Uterus (tissue), 4 donors: ENCODE results near the gene ARMH3. TPM values are rescaled to one million over a fixed set of nuclear protein-coding genes. Genes with fewer than 3 reads are reported as not detected.

ENCODE experiments used
- DNase-seq, 2 donors: peaks; one replicate each; pipeline ENCODE4 v3.0.0-alpha.2; 2019 to 2020
- H3K27ac ChIP-seq, 2 donors: fragments of 200-600 bp; sonication (generic); 1 replicate in 1 of 2; 2 replicates in 1 of 2; pipeline ENCODE4 v1.5.1; 2016 to 2018
- H3K27me3 ChIP-seq, 2 donors: fragments of 200-600 bp; sonication (generic); one replicate each; pipeline ENCODE4 v1.5.1; 2018 to 2019; ENCODE audit warnings: control low read depth in 1 of 2
- H3K36me3 ChIP-seq, 2 donors: fragments of 200-600 bp; sonication (generic); one replicate each; pipeline ENCODE4 v1.5.1; 2019; ENCODE audit warnings: control low read depth in 1 of 2
- H3K4me1 ChIP-seq, 2 donors: fragments of 200-600 bp; sonication (generic); one replicate each; pipeline ENCODE4 v1.5.1; 2018 to 2019; ENCODE audit warnings: control low read depth in 1 of 2
- H3K4me3 ChIP-seq, 2 donors: fragments of 200-600 bp; sonication (generic); 1 replicate in 1 of 2; 2 replicates in 1 of 2; pipeline ENCODE4 v1.5.1; 2018 to 2019; ENCODE audit warnings: mild to moderate bottlenecking in 1 of 2
- H3K9me3 ChIP-seq, 2 donors: fragments of 200-600 bp; sonication (generic); one replicate each; pipeline ENCODE4 v1.5.1; 2019; ENCODE audit warnings: control low read depth in 1 of 2
- POLR2A ChIP-seq, 2 donors: fragments of 450-650 bp; IDR thresholded peaks; one replicate each; pipeline ENCODE4 v1.6.1; 2016; ENCODE audit warnings: antibody characterized with exemption in 2 of 2, mild to moderate bottlenecking in 1 of 2, moderate library complexity in 1 of 2
- intact Hi-C: fragments of 100-400 bp; cut with DNase I; formaldehyde crosslinking; loops from one replicate; pipeline ENCODE4 v1.15.1; 2023; ENCODE audit warnings: low total_unique reads
- total RNA-seq, 4 donors: library from RNA; depleted of rRNA in 3 of 4; stranded (reverse); fragments of >200 nt in 3 of 4; gene quantifications; one replicate each; pipeline versions ENCODE4 v1.1.0 to v1.2.4, GENCODE V29; 2014 to 2023
- TF ChIP-seq, protein P1 (sequence below), 4 experiments: fragments of 200-600 bp in 2 of 4; fragments of 450-650 bp in 2 of 4; sonication (generic) in 2 of 4; IDR thresholded peaks; one replicate each; pipeline ENCODE4 v1.5.1; 2016 to 2019; ENCODE audit warnings: antibody characterized with exemption in 4 of 4, mild to moderate bottlenecking in 2 of 4, moderate library complexity in 1 of 4
- donor health status: DM: yes; HTN: yes; CAD: no.

Gene ARMH3
- total RNA-seq, 4 donors from 2014 or later = 10.6 to 29.8 (median 20.9) TPM

GRCh38 chr10:101941871-101942270, 114.1 kb downstream of the ARMH3 start:
- no peak for TF ChIP-seq POLR2A (IDR thresholded peaks at IDR 0.05)
- TF ChIP-seq, protein P1, sequence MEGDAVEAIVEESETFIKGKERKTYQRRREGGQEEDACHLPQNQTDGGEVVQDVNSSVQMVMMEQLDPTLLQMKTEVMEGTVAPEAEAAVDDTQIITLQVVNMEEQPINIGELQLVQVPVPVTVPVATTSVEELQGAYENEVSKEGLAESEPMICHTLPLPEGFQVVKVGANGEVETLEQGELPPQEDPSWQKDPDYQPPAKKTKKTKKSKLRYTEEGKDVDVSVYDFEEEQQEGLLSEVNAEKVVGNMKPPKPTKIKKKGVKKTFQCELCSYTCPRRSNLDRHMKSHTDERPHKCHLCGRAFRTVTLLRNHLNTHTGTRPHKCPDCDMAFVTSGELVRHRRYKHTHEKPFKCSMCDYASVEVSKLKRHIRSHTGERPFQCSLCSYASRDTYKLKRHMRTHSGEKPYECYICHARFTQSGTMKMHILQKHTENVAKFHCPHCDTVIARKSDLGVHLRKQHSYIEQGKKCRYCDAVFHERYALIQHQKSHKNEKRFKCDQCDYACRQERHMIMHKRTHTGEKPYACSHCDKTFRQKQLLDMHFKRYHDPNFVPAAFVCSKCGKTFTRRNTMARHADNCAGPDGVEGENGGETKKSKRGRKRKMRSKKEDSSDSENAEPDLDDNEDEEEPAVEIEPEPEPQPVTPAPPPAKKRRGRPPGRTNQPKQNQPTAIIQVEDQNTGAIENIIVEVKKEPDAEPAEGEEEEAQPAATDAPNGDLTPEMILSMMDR (IDR thresholded peaks at IDR 0.05) = no peak
- DNase-seq = no peak
- intact Hi-C loops = no loop called here
- H3K36me3 ChIP-seq = no peaks in the 10 kb centered on the region
- H3K4me3 ChIP-seq = no peak overlapping the region
- H3K27ac ChIP-seq = no peak overlapping the region
- H3K9me3 ChIP-seq = no peaks in the 10 kb centered on the region
- peaks cover 4 to 15% of the 10 kb centered on the region in 2 donors for H3K4me1 ChIP-seq
- no peaks in the 10 kb centered on the region for H3K27me3 ChIP-seq

- peak overlapping the region in 1 of 2 donors; percentile 5 for H3K27ac ChIP-seq
- H3K27me3 ChIP-seq = no peaks in the 10 kb centered on the region
- no peaks in the 10 kb centered on the region for H3K9me3 ChIP-seq
- TF ChIP-seq, protein P1 (IDR thresholded peaks at IDR 0.05) = no peak
- TF ChIP-seq POLR2A (IDR thresholded peaks at IDR 0.05) = no peak
- no peaks in the 10 kb centered on the region for H3K36me3 ChIP-seq
- H3K4me1 ChIP-seq = peaks cover 4 to 15% of the 10 kb centered on the region in 2 donors
- intact Hi-C loops = no loop called here
- no peak for DNase-seq
- no peak overlapping the region for H3K4me3 ChIP-seq
These were observed 115.1 kb downstream of the ARMH3 start for GRCh38 chr10:101940916-101941315.

- Histone ChIP-seq H3K27me3 (no peaks in the 10 kb centered on the region), H3K27ac (peak overlapping the region; percentile 58 to 74), H3K36me3 (no peaks in the 10 kb centered on the region), H3K4me3 (no peak overlapping the region), H3K4me1 (peaks cover 4 to 15% of the 10 kb centered on the region in 2 donors), H3K9me3 (no peaks in the 10 kb centered on the region)
- no peak for DNase-seq
- TF ChIP-seq POLR2A (IDR thresholded peaks at IDR 0.05) = no peak
- TF ChIP-seq, protein P1 (IDR thresholded peaks at IDR 0.05) = no peak
- intact Hi-C loops = no loop called here
These were observed 116.2 kb downstream of the ARMH3 start for GRCh38 chr10:101939729-101940128.

DNA sequence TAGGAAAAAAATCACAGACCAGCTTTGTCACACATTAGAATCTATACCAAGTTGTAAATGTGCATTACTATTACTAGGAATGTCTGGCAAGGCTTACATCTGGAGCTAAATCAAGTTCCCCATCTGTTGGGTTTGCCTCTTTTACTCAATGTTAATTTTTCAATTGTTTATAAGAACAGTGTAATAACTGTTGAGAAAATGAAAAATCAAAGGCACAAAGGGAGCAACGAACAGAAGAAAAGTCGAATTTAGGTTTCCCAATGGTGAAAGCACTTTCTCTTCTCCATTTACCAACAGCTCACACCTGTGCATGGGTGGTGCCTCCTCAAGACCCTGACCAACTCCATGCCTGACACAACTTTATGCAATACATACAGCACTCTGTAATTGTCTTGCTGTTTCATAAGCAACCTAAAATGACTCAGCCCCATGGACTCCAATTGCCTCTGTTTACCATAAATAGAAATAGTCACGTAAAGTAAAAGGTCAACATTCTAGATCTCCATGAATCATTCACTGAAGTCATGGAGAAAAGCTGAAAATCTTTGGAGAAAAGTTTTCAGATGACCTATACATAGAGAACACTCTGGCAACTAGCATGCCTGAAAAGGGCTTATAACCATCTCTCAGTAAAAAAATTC, 116.8 kb downstream of the ARMH3 start:
- Histone ChIP-seq H3K36me3 (no peaks in the 10 kb centered on the region), H3K27me3 (no peaks in the 10 kb centered on the region), H3K9me3 (no peaks in the 10 kb centered on the region), H3K4me1 (peaks cover 4 to 15% of the 10 kb centered on the region in 2 donors), H3K27ac (peak overlapping the region; percentile 58 to 74), H3K4me3 (no peak overlapping the region)
- intact Hi-C loops = no loop called here
- no peak for DNase-seq
- no peak for TF ChIP-seq POLR2A (IDR thresholded peaks at IDR 0.05)
- TF ChIP-seq, protein P1 (IDR thresholded peaks at IDR 0.05) = no peak

DNA sequence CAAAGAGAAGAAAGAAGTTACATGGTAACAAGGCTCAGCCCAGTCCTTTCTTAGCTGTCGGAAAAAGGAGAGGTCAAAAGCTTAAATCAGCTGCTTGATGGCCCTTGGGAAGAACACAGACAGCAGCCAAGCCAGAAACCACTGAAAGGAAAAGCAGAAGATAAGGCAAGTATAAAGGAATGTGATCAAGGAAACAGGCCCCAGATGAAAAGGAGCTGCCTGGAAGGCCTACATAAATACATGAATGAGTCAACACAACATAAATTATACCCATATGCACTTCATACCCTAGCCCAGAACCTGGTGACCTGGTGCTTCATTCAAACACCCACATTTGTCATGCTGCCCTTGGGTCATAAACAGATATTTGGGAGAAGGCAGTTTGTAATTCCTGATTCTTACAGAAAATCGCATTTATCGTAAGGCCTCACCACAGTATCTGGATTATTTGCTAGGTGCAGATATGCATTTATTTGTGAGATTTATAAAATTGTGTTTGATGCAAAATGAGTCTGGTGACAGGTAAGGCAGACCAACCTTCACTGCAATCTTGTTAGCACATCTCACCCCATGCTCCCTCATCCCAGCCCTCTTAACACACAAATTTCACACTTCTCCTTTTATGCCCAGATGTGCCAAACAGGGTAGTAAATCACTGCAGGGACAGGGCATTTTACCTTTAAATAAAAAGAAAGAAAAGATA, 117.5 kb downstream of the ARMH3 start:
- Histone ChIP-seq H3K27me3 (no peaks in the 10 kb centered on the region), H3K27ac (peak overlapping the region; percentile 58 to 74), H3K4me1 (peaks cover 4 to 15% of the 10 kb centered on the region in 2 donors), H3K9me3 (no peaks in the 10 kb centered on the region), H3K36me3 (no peaks in the 10 kb centered on the region), H3K4me3 (no peak overlapping the region)
- TF ChIP-seq, protein P1 (IDR thresholded peaks at IDR 0.05) = no peak
- TF ChIP-seq POLR2A (IDR thresholded peaks at IDR 0.05) = no peak
- peak in 1 of 2 donors; percentile 14 for DNase-seq
- intact Hi-C loops = no loop called here
